Sigmoid colon (tissue), 7 donors: Measurements from ENCODE around the gene MACROD2. TPM values are rescaled to one million over a fixed set of nuclear protein-coding genes. Genes with fewer than 3 reads are reported as not detected.

Experiments
- DNase-seq: peaks from one replicate; pipeline ENCODE4 v3.0.0-alpha.2; 2019
- H3K27ac ChIP-seq, 4 donors: fragments of 200-600 bp; sonication (generic); one replicate each; pipeline ENCODE4 v1.5.1; 2016 to 2019; ENCODE audit warnings: mild to moderate bottlenecking in 1 of 4
- H3K27me3 ChIP-seq, 3 donors: fragments of 200-600 bp; sonication (generic); one replicate each; pipeline ENCODE4 v1.5.1; 2019; ENCODE audit warnings: mild to moderate bottlenecking in 1 of 3
- H3K36me3 ChIP-seq, 4 donors: fragments of 200-600 bp; sonication (generic); one replicate each; pipeline ENCODE4 v1.5.1; 2016 to 2019
- H3K4me1 ChIP-seq, 4 donors: fragments of 200-600 bp; sonication (generic); one replicate each; pipeline ENCODE4 v1.5.1; 2017 to 2019
- H3K4me3 ChIP-seq, 4 donors: fragments of 200-600 bp; sonication (generic); one replicate each; pipeline ENCODE4 v1.5.1; 2017 to 2019; ENCODE audit warnings: mild to moderate bottlenecking in 2 of 4, moderate library complexity in 1 of 4
- H3K9me3 ChIP-seq, 4 donors: fragments of 200-600 bp in 3 of 4; sonication (generic) in 3 of 4; one replicate each; pipeline versions ENCODE4 v1.5.1 to v1.6.1; 2013 to 2019
- EP300 ChIP-seq, 4 donors: sonication (generic); formaldehyde crosslinking; IDR thresholded peaks; one replicate each; pipeline ENCODE4 v1.6.1; 2017; ENCODE audit warnings: antibody characterized with exemption in 4 of 4
- POLR2A ChIP-seq, 2 donors: fragments of 450-650 bp; IDR thresholded peaks; one replicate each; pipeline ENCODE4 v1.6.1; 2016; ENCODE audit warnings: antibody characterized with exemption in 2 of 2, mild to moderate bottlenecking in 2 of 2, moderate library complexity in 2 of 2
- POLR2AphosphoS5 ChIP-seq, 4 donors: sonication (generic); formaldehyde crosslinking; IDR thresholded peaks; one replicate each; pipeline ENCODE4 v1.6.1; 2017; ENCODE audit warnings: antibody characterized with exemption in 4 of 4
- WGBS, 2 donors: extraction: QIAGEN DNeasy Blood & Tissue Kit; methylation state at CpG; one replicate each; pipeline ENCODE4 v1.1.7; 2013; 5-methylcytosine and 5-hydroxymethylcytosine counted together
- intact Hi-C: fragments of 100-400 bp; cut with DNase I; formaldehyde crosslinking; loops from one replicate; pipeline ENCODE4 v1.15.1; 2023
- polyA plus RNA-seq, 3 donors: library from polyadenylated mRNA; stranded (reverse); fragments of 200-250 nt; gene quantifications; one replicate each; pipeline ENCODE4 v1.2.3, GENCODE V29; 2013
- total RNA-seq, 4 donors: library from RNA; depleted of rRNA; stranded (reverse); fragments of >200 nt; gene quantifications; one replicate each; pipeline ENCODE4 v1.1.0, GENCODE V29; 2016
- TF ChIP-seq, protein P1 (sequence below), 4 experiments: fragments of 450-650 bp in 3 of 4; fragments of 200-600 bp in 1 of 4; IDR thresholded peaks; one replicate each; pipeline ENCODE4 v1.5.1; 2016 to 2019; ENCODE audit warnings: antibody characterized with exemption in 4 of 4, mild to moderate bottlenecking in 3 of 4, moderate library complexity in 2 of 4
- donor health status: healthy with polysubstance abuse.
- donor health status: Bipolar disorder and iron deficiency.
- donor health status: healthy.

Gene MACROD2
- total and polyA plus RNA-seq, 7 donors, result 1.2 to 22.4 (median 5.8) TPM

DNA sequence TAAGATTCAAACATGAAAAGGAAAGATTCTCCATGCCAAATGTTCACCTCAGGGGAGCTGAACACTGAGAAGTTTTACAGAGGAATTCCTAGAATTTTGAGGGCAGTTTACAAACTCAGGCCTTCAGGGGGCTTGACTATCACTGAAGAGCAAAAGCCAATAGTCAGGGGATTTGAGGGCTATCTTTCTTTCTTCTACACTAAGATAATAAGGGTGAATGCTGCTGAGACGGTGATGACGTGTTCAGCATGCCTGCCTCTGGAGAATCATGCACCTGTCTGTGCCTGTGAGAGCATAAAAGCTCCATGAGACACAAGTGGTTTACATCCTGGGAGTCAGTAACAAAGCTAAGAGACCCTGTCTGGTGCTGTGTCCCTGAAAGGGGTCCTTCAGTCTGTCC, 1492.4 kb downstream of the MACROD2 start:
- Histone ChIP-seq H3K36me3 (no peaks in the 10 kb centered on the region), H3K4me1 (peaks cover 0 to 1% (median 0%) of the 10 kb centered on the region in 4 donors), H3K27me3 (no peaks in the 10 kb centered on the region), H3K9me3 (no peaks in the 10 kb centered on the region), H3K27ac (no peak overlapping the region), H3K4me3 (no peak overlapping the region)
- TF ChIP-seq, protein P1, sequence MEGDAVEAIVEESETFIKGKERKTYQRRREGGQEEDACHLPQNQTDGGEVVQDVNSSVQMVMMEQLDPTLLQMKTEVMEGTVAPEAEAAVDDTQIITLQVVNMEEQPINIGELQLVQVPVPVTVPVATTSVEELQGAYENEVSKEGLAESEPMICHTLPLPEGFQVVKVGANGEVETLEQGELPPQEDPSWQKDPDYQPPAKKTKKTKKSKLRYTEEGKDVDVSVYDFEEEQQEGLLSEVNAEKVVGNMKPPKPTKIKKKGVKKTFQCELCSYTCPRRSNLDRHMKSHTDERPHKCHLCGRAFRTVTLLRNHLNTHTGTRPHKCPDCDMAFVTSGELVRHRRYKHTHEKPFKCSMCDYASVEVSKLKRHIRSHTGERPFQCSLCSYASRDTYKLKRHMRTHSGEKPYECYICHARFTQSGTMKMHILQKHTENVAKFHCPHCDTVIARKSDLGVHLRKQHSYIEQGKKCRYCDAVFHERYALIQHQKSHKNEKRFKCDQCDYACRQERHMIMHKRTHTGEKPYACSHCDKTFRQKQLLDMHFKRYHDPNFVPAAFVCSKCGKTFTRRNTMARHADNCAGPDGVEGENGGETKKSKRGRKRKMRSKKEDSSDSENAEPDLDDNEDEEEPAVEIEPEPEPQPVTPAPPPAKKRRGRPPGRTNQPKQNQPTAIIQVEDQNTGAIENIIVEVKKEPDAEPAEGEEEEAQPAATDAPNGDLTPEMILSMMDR (IDR thresholded peaks at IDR 0.05), result no peak
- no peak for TF ChIP-seq POLR2AphosphoS5 (IDR thresholded peaks at IDR 0.05)
- TF ChIP-seq POLR2A (IDR thresholded peaks at IDR 0.05), result no peak
- no peak for TF ChIP-seq EP300 (IDR thresholded peaks at IDR 0.05)
- WGBS, 2 donors, result 94 to 97% methylated on average over 2 of the region's 2 CpGs
- DNase-seq, result no peak
- intact Hi-C loops, result no loop called here

DNA sequence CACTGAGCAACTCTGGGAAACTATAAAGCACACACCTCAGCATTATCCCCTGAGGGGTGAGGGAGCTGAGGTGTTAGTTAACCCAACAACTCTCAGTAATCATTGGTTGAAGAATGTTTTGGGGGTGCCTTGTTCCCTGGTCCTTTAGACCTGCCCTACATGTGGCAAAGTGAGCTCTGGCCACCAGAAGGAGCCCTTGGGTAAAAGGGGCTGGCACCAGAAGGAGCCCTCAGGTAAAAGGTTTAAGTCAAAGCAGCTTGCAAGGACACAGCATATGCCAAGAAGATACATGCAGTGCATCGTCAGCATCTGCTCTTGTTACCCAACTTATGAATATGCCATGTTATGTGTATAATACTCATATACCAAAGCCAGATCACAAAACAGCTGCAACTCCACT, 1496.3 kb downstream of the MACROD2 start:
- no peak for DNase-seq
- TF ChIP-seq EP300 (IDR thresholded peaks at IDR 0.05) (no peak), POLR2AphosphoS5 (IDR thresholded peaks at IDR 0.05) (no peak), POLR2A (IDR thresholded peaks at IDR 0.05) (no peak)
- TF ChIP-seq, protein P1 (IDR thresholded peaks at IDR 0.05), result no peak
- intact Hi-C loops, result no loop called here
- H3K4me3 ChIP-seq, result no peak overlapping the region
- no peaks in the 10 kb centered on the region for H3K36me3 ChIP-seq
- no peak overlapping the region for H3K27ac ChIP-seq
- H3K27me3 ChIP-seq, result no peaks in the 10 kb centered on the region
- peaks cover 0 to 4% (median 0%) of the 10 kb centered on the region in 4 donors for H3K4me1 ChIP-seq
- no peaks in the 10 kb centered on the region for H3K9me3 ChIP-seq
- 70 to 84% methylated on average over 1 of the region's 1 CpG for WGBS, 2 donors

DNA sequence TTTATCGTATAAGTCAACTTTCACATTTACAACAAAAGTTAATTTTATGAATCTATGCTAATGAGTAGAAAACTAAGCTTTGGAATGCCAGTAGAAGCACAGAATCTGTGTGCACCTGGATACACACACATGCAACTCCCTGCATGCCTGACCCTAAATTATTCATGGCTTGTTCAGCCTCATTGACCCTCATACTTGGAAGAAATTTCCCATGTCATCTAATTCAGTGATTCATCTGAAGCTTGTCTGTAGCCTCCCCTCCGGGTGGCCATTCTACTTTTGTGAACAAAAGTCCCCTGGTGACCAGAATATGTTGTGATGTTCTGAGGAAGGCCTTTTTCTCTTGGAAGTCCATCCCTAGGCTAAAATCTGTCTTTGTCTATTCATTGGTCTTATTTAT, 1499.5 kb downstream of the MACROD2 start:
- TF ChIP-seq, protein P1 (IDR thresholded peaks at IDR 0.05), result no peak
- TF ChIP-seq EP300 (IDR thresholded peaks at IDR 0.05), result no peak
- no peak for TF ChIP-seq POLR2AphosphoS5 (IDR thresholded peaks at IDR 0.05)
- no peak for TF ChIP-seq POLR2A (IDR thresholded peaks at IDR 0.05)
- Histone ChIP-seq H3K4me1 (peaks cover 0 to 4% (median 0%) of the 10 kb centered on the region in 4 donors), H3K36me3 (no peaks in the 10 kb centered on the region), H3K27ac (no peak overlapping the region), H3K9me3 (no peaks in the 10 kb centered on the region), H3K27me3 (no peaks in the 10 kb centered on the region), H3K4me3 (no peak overlapping the region)
- no peak for DNase-seq
- intact Hi-C loops, result no loop called here
- 80 to 82% methylated on average over 2 of the region's 2 CpGs for WGBS, 2 donors

DNA sequence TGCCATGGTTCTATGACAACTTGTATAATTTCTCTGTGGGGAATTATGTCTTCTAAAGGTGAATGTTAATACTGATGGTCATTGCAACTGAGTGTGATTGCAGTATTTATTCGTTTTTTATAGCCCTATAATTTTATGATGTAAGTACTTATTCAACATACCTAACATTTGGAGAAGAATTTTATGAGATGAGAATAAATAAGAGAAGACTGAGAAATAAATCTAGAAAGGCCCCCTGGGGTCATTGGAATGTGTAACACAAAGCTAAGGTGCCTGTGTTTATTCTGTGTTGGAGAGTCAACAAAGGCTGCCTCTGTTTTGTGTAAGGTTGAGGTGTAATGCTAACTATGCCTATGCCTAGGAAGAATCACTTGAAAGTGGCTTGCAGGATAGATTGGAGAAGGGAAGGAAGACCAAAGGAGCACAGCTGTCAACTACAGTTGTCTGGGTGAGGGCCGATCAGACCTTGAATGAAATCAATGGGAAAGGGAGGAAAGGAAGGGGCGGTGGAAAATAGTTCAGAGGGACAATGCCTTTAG, 1501.3 kb downstream of the MACROD2 start:
- Histone ChIP-seq H3K36me3 (no peaks in the 10 kb centered on the region), H3K9me3 (no peaks in the 10 kb centered on the region), H3K4me1 (peaks cover 0 to 4% (median 0%) of the 10 kb centered on the region in 4 donors), H3K27me3 (no peaks in the 10 kb centered on the region), H3K4me3 (no peak overlapping the region), H3K27ac (peak overlapping the region in 1 of 4 donors; percentile 7)
- intact Hi-C loops, result no loop called here
- TF ChIP-seq POLR2AphosphoS5 (IDR thresholded peaks at IDR 0.05), result no peak
- TF ChIP-seq EP300 (IDR thresholded peaks at IDR 0.05), result no peak
- TF ChIP-seq POLR2A (IDR thresholded peaks at IDR 0.05), result no peak
- TF ChIP-seq, protein P1 (IDR thresholded peaks at IDR 0.05), result no peak
- 60 to 77% methylated on average over 3 of the region's 3 CpGs for WGBS, 2 donors
- DNase-seq, result no peak

DNA sequence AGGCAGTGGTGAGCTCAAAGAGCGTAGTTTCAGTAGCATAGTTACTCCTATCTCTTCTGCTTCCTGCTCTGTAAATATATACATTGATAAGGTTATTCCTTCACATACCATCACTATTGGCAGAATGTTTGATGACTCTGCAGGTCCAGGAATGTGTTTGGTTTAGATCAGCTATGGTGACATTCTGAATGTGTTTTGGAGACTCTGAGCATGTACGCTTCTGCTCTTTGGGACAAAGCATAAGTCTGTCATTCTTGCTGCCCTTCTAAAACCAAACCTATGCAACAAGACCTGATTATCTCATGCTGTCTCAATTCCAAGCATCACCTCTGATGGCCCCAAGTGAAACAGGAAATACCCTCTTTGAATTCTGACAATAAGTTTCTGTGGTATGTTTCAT, 1503.6 kb downstream of the MACROD2 start:
- TF ChIP-seq POLR2AphosphoS5 (IDR thresholded peaks at IDR 0.05) (no peak), EP300 (IDR thresholded peaks at IDR 0.05) (no peak), POLR2A (IDR thresholded peaks at IDR 0.05) (no peak)
- TF ChIP-seq, protein P1 (IDR thresholded peaks at IDR 0.05), result no peak
- Histone ChIP-seq H3K27me3 (no peaks in the 10 kb centered on the region), H3K4me1 (no peaks in the 10 kb centered on the region), H3K9me3 (no peaks in the 10 kb centered on the region), H3K36me3 (no peaks in the 10 kb centered on the region), H3K4me3 (no peak overlapping the region), H3K27ac (no peak overlapping the region)
- 89 to 92% methylated on average over 2 of the region's 2 CpGs for WGBS, 2 donors
- DNase-seq, result no peak
- intact Hi-C loops, result no loop called here
